ENCODE results near the gene LHFPL6.

Gene LHFPL6

GRCh38 chr13:39499604-39500003 is 103.4 kb downstream of the LHFPL6 start:
- Histone ChIP-seq H2AFZ (ENCODE audit: low read depth, low read length) (no peak overlapping the region), H4K20me1 (ENCODE audit: insufficient read depth, low read length) (no peaks in the 10 kb centered on the region), H3K27ac (ENCODE audit: low read length) (no peak overlapping the region), H3K4me1 (ENCODE audit: insufficient read depth, low read length) (no peaks in the 10 kb centered on the region), H3K79me2 (ENCODE audit: insufficient read depth, low read length) (no peaks in the 10 kb centered on the region), H3K9ac (ENCODE audit: low read depth, low read length) (no peak overlapping the region), H3K36me3 (ENCODE audit: insufficient read depth, low read length) (no peaks in the 10 kb centered on the region), H3K9me3 (ENCODE audit: insufficient read depth, low read length, severe bottlenecking) (no peaks in the 10 kb centered on the region), H3K27me3 (ENCODE audit: insufficient read depth, low read length, poor library complexity) (no peaks in the 10 kb centered on the region), H3K4me3 (ENCODE audit: low read depth in 1 of 2, low read length in 2 of 2) (no peak overlapping the region), H3K4me2 (ENCODE audit: insufficient read depth, low read length) (no peak overlapping the region)
- ATAC-seq (ENCODE audit: insufficient read depth, low read depth) = no peak
- no peak for TF ChIP-seq CTCF (IDR thresholded peaks at IDR 0.05; ENCODE audit: borderline replicate concordance, extremely low read depth, low read length, poor library complexity, severe bottlenecking)
- TF ChIP-seq EZH2 (IDR thresholded peaks at IDR 0.05; ENCODE audit: borderline replicate concordance, low read depth, low read length, severe bottlenecking) = no peak
- no peak for DNase-seq

GRCh38 chr13:39498471-39499114 is 104.4 kb downstream of the LHFPL6 start:
- no peak overlapping the region for H3K4me2 ChIP-seq (ENCODE audit: insufficient read depth, low read length)
- no peak for TF ChIP-seq EZH2 (IDR thresholded peaks at IDR 0.05; ENCODE audit: borderline replicate concordance, low read depth, low read length, severe bottlenecking)
- TF ChIP-seq CTCF (IDR thresholded peaks at IDR 0.05; ENCODE audit: borderline replicate concordance, extremely low read depth, low read length, poor library complexity, severe bottlenecking) = no peak
- H3K9me3 ChIP-seq (ENCODE audit: insufficient read depth, low read length, severe bottlenecking) = no peaks in the 10 kb centered on the region
- H3K9ac ChIP-seq (ENCODE audit: low read depth, low read length) = no peak overlapping the region
- H3K27me3 ChIP-seq (ENCODE audit: insufficient read depth, low read length, poor library complexity) = no peaks in the 10 kb centered on the region
- no peaks in the 10 kb centered on the region for H3K4me1 ChIP-seq (ENCODE audit: insufficient read depth, low read length)
- no peak overlapping the region for H3K4me3 ChIP-seq (ENCODE audit: low read depth in 1 of 2, low read length in 2 of 2)
- no peaks in the 10 kb centered on the region for H3K79me2 ChIP-seq (ENCODE audit: insufficient read depth, low read length)
- H2AFZ ChIP-seq (ENCODE audit: low read depth, low read length) = no peak overlapping the region
- H4K20me1 ChIP-seq (ENCODE audit: insufficient read depth, low read length) = no peaks in the 10 kb centered on the region
- ATAC-seq (ENCODE audit: insufficient read depth, low read depth) (no peak), DNase-seq (no peak)
- H3K27ac ChIP-seq (ENCODE audit: low read length) = no peak overlapping the region
- H3K36me3 ChIP-seq (ENCODE audit: insufficient read depth, low read length) = no peaks in the 10 kb centered on the region

- Histone ChIP-seq H2AFZ (ENCODE audit: low read depth, low read length) (no peak overlapping the region), H3K4me3 (ENCODE audit: low read depth in 1 of 2, low read length in 2 of 2) (no peak overlapping the region), H3K4me1 (ENCODE audit: insufficient read depth, low read length) (no peaks in the 10 kb centered on the region), H4K20me1 (ENCODE audit: insufficient read depth, low read length) (no peaks in the 10 kb centered on the region), H3K36me3 (ENCODE audit: insufficient read depth, low read length) (no peaks in the 10 kb centered on the region), H3K9ac (ENCODE audit: low read depth, low read length) (no peak overlapping the region), H3K27me3 (ENCODE audit: insufficient read depth, low read length, poor library complexity) (no peaks in the 10 kb centered on the region), H3K4me2 (ENCODE audit: insufficient read depth, low read length) (no peak overlapping the region), H3K27ac (ENCODE audit: low read length) (no peak overlapping the region), H3K79me2 (ENCODE audit: insufficient read depth, low read length) (no peaks in the 10 kb centered on the region), H3K9me3 (ENCODE audit: insufficient read depth, low read length, severe bottlenecking) (no peaks in the 10 kb centered on the region)
- no peak for TF ChIP-seq CTCF (IDR thresholded peaks at IDR 0.05; ENCODE audit: borderline replicate concordance, extremely low read depth, low read length, poor library complexity, severe bottlenecking)
- no peak for TF ChIP-seq EZH2 (IDR thresholded peaks at IDR 0.05; ENCODE audit: borderline replicate concordance, low read depth, low read length, severe bottlenecking)
- DNase-seq (no peak), ATAC-seq (ENCODE audit: insufficient read depth, low read depth) (no peak)
Measured at GRCh38 chr13:39496506-39496905, 106.5 kb downstream of the LHFPL6 start.
